GM18499 (cell line): Measurements from ENCODE around the gene UCMA.
"Not testable (repeated sequence)": the region's sequence is repeated elsewhere in the genome, so short reads cannot be mapped to it uniquely, and the experiment has no call there.

Experiments
- ATAC-seq: cut with Tn5 transposase; IDR thresholded peaks from one replicate; pipeline ENCODE4 v1.9.1; 2021; ENCODE audit warnings: moderate number of reproducible peaks; ENCODE audit not compliant: insufficient read depth, unreplicated experiment

The UCMA gene, protein sequence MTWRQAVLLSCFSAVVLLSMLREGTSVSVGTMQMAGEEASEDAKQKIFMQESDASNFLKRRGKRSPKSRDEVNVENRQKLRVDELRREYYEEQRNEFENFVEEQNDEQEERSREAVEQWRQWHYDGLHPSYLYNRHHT

DNA sequence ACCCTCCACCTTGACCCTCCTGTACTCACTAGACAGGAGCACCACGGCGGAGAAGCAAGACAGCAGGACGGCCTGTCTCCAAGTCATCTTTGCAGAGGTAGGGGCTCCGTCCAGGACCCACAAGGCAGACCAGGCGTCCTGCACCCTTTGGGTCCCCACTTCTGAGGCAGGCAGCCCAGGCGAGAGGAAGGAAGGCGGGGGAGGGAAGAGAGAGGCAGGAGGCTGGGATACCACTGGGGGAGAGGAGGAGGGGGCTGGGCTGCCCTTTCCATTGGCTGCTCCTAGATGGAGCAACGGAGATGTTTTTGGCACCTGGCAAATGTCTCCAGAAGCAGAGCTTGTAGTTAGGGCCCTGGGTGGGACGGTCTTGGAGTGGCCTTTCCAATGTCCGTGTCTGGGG lies at the start of gene UCMA:
Gene UCMA (minus strand): TSS at position 203 of the 400 bp plus-strand sequence. CDS start 116 bp downstream, at position 87.
- no peak for ATAC-seq

- ATAC-seq: not testable (repeated sequence)
Measured at GRCh38 chr10:13282348-13282747, 48.2 kb upstream of the UCMA start.

- ATAC-seq: no peak
Measured at GRCh38 chr10:13276749-13277365, 42.7 kb upstream of the UCMA start.

- ATAC-seq: not testable (repeated sequence)
Measured at GRCh38 chr10:13276146-13276545, 42.0 kb upstream of the UCMA start.

DNA sequence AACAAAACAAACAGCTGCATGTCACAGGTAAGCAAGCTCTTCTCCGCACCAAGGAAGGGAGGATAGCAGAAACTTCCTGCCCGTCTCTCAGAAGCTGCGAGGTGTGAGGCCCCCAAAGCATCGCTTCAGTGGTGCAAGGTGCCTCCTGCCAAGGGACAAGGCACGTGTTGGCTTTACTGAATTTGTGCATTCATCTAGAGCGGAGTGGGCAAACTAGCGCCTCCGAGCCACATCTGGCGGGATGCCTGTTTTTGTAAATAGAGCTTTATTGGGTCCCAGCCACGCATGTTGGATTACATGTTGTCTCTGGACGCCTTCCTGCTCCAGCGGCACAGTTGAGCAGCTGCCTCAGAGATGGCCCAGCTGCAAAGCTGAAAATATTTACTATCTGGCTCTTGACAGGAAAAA lies 38.0 kb upstream of the UCMA start:
- no peak for ATAC-seq

DNA sequence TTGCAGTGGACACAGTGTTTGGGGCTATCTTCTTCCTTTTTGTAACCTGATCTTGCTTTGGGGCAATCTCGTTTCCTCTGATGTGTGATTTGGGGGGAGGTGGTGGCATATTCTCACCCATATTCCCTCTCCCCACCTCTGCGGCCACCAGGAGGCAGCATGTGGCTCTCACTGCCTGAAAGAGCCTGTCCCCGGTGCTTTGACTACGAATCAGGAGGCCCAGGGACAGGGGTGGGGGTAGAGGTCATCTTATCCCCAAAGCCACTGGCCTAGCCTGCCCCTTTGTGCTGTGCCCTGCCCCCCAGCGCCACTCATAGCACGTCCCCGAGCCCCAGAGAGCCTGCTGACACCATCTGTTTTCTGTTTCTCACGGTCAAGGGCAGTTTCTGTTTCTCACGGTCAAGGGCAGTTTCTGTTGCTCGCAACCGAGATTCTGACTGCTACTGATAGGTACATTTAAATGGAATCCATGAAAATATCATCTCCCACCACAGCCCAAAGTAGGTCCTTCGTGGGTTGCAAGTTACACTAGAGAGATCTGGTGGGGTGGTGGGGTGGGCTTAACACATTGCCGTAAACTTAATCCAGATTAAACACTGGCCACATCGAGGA lies 37.5 kb upstream of the UCMA start:
- no peak for ATAC-seq

DNA sequence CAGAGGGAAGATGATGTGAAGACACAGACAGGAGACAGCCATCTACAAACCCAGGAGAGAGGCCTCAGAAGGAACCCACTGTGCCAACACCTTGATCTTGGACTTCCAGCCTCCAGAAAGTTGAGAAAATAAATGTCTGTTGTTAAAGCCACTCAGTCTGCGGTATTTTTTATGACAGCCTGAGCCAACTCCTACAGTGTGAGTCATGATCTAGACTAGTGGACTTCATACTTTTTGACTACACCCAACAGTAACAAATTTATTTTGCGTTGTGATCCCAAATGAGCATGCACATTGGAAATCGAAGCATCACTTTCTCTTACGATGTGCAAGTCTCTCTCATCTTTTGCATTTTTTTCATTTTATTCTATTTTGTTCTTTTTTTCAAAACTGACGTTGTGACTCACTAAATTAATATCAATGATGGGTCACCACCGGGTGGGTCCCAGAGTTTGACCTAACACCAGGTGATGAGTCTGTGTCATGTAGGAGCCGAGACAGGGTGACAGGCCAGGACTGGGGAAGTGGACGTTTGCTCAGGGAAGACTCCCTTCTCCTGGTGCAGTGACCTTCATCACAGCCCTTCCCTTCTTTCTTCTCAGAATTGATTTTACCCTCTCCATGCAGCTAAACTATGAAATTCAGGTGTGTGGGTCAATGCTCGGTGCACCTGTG lies 36.8 kb upstream of the UCMA start:
- no peak for ATAC-seq

DNA sequence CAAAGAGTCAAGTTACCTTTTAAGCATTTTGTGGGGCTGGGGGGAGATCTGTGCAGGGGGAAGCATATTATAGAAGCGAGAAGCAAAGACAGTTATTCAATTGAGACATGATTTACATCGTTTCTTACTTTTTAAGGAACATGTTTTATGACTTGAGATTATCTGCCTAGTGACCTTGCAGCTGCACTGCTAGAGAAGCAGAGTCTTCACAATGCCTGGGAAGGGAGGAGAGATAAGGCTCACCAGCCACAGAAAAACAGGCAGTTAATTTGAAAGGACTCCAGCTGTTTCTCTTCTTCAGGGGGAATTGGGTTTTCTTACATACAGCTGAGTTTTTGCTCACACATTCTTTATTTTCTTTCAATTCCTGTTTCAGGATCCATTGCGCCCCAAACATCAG lies 34.7 kb upstream of the UCMA start:
- no peak for ATAC-seq

- ATAC-seq: no peak
Measured at GRCh38 chr10:13268310-13268709, 34.1 kb upstream of the UCMA start.

DNA sequence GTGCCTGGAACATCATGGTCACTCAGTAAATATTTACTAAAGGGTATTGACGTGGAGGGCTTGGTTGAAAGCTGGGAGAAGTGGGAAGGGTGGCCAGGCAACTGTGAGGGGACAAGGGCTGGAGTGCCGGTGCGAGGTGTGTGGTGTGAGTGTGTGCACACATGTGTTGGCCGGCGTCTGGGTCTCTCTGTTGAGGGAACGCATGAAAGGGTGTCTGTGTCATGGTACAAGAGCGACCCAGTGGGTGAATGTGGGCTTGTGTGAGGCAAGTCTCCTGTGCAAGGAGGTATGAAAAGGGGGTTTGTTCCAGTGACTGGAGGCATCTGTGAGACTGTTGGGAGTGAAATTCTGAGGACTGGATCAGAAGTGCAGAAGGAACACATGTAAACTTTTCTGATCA lies 29.4 kb upstream of the UCMA start:
- no peak for ATAC-seq

DNA sequence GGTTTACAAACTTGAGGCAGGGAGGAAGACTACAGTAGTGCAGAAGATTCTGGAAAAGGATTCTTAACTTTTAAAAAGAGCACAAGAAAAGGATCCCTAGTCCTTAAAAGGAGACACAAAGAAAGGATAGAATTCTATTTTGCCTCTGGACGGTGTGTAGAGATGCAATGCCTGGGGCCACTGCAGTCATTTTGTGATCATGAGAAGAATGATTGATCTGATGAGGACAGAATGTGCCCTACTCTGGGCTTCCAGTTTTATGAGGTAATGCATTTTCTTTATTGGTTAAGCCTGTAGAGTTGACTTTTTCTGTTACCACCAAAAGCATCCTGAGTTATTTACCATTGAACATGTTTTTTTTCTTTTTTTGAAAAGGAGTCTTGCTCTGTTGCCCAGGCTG lies 28.3 kb upstream of the UCMA start:
- no peak for ATAC-seq

GRCh38 chr10:13257621-13258140 lies 23.5 kb upstream of the UCMA start:
- no peak for ATAC-seq

DNA sequence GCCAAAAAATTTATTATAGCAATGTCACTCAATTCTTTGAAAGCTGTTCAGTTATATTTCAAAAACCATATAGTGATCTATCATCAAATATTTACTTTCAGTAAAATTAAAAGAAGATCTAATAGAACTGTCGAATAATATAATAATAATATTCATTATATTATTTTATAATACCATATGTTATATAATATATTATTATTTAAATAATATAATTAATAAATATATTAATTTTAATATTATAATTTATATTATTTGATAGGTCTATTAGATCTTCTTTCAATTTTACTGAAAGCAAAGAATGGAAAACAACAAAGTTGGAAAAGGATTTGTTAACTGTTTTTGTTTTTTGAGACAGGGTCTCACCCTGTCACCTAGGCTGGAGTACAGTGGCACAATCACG lies 22.5 kb upstream of the UCMA start:
- no peak for ATAC-seq

GRCh38 chr10:13253726-13254125 lies 19.6 kb upstream of the UCMA start:
- no peak for ATAC-seq

DNA sequence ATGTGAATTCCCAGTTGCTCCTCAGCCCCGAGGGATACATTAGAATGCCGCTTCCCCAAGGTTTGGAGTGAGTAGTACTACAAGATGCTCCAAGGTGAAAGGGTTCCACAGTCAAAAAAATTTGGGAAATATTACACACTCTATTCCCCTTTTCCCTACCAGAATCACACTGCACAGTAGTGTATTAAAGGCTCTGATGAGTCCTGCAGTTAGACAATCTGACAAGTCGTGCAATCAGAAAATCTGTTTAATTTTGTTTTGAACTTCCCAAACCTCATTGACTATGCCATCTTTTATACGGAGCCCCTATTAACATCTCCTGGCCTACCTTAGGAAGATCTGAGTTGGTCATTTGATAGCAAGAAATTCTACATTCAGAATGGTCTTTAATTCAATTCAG lies 13.6 kb upstream of the UCMA start:
- no peak for ATAC-seq

GRCh38 chr10:13247246-13247645 lies 13.1 kb upstream of the UCMA start:
- no peak for ATAC-seq

GRCh38 chr10:13242260-13242659 lies 8.1 kb upstream of the UCMA start:
- ATAC-seq: not testable (repeated sequence)

- ATAC-seq: no peak
Measured at GRCh38 chr10:13241613-13242012, 7.4 kb upstream of the UCMA start.

GRCh38 chr10:13239923-13240322 lies 5.7 kb upstream of the UCMA start:
- ATAC-seq: no peak

- ATAC-seq: no peak
Measured at GRCh38 chr10:13238271-13239077, 4.3 kb upstream of the UCMA start.
